ENCODE measurements around the gene TXNRD2. TPM values are rescaled to one million over a fixed set of nuclear protein-coding genes. Genes with fewer than 3 reads are reported as not detected.
A peak's percentile ranks its signal among the peaks of the same experiment; 100 is the strongest.

Gene TXNRD2
- total RNA-seq, 1 experiment from 2014 or later, result 22.9 TPM

DNA sequence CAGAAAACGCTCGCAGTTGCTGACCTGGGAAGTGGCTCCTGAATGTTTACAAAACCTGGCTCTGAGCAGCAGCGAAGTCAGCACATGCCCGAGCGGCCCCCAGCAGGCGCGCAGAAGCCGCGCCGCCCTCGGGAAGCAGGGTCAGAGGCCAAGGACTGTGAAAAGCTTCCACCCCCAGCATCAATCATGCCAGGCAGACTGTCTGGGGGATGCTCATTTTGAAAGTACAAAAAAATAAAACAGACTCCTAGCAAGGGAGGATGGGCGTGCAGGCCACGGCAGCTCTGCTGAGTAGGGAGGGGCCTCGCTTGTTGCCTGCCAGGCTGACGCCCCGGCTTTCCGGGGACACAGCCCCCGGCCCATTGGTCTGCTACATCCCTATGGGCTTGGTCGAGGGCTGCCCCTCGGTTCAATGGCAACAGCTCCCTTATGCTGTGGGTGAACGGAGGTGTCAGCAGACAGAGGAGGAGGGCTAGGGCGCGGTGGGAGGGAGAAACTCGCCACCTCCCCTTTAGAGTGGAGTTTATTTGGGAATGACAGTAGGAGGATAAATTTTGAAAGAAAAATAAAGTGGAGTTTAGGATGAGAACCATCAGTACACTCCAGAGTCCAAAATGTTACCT is 49.2 kb downstream of the TXNRD2 start:
- peak overlapping the region in 1 of 2 experiments; percentile 36; a peak in 2 of 5 replicates for H3K4me3 Mint-ChIP-seq
- H3K79me1 ChIP-seq (ENCODE audit: insufficient read depth, low read depth, low read length, poor library complexity, severe bottlenecking), result no peaks in the 10 kb centered on the region
- H3K4ac ChIP-seq (ENCODE audit: low read depth, low read length), result no peak overlapping the region
- H2BK12ac ChIP-seq (ENCODE audit: insufficient read length, low read depth, low read length), result no peak overlapping the region
- DNase-seq, result no peak
- no peaks in the 10 kb centered on the region for H3K9me3 Mint-ChIP-seq
- no peak overlapping the region for H2AK5ac ChIP-seq (ENCODE audit: insufficient read length, low read length)
- H3K4me1 ChIP-seq (ENCODE audit: insufficient read depth, low read length), result peaks cover 5% of the 10 kb centered on the region; the same call in 1 of the 2 replicates
- H3K4me1 Mint-ChIP-seq, result peaks cover 25 to 28% of the 10 kb centered on the region in 2 experiments
- no peak overlapping the region for H3K9ac ChIP-seq (ENCODE audit: extremely low read depth, insufficient read length, low read length)
- H2AFZ ChIP-seq (ENCODE audit: low read length), result no peak overlapping the region
- no peaks in the 10 kb centered on the region for H3K27me3 Mint-ChIP-seq (ENCODE audit: low read depth)
- no peak overlapping the region for H3K23ac ChIP-seq (ENCODE audit: insufficient read length, low read depth, low read length)
- no peak overlapping the region for H2BK15ac ChIP-seq (ENCODE audit: low read depth, low read length)
- no peak overlapping the region for H3K4me2 ChIP-seq (ENCODE audit: insufficient read depth, insufficient read length, low read length)
- no peak overlapping the region for H3K56ac ChIP-seq (ENCODE audit: insufficient read length, low read depth, low read length)
- H3K14ac ChIP-seq (ENCODE audit: insufficient read depth, low read length), result no peak overlapping the region; the same call in 1 of the 2 replicates
- H3K9me3 ChIP-seq (ENCODE audit: control insufficient read depth, low read depth, low read length), result no peaks in the 10 kb centered on the region
- no peak overlapping the region for H4K91ac ChIP-seq (ENCODE audit: insufficient read length, low read depth, low read length)
- no peaks in the 10 kb centered on the region for H3K79me2 ChIP-seq (ENCODE audit: insufficient read depth, low read length)
- peak overlapping the region in 1 of 3 experiments; percentile 90; a peak in 2 of 7 replicates for H3K27ac Mint-ChIP-seq
- TF ChIP-seq, protein P1, sequence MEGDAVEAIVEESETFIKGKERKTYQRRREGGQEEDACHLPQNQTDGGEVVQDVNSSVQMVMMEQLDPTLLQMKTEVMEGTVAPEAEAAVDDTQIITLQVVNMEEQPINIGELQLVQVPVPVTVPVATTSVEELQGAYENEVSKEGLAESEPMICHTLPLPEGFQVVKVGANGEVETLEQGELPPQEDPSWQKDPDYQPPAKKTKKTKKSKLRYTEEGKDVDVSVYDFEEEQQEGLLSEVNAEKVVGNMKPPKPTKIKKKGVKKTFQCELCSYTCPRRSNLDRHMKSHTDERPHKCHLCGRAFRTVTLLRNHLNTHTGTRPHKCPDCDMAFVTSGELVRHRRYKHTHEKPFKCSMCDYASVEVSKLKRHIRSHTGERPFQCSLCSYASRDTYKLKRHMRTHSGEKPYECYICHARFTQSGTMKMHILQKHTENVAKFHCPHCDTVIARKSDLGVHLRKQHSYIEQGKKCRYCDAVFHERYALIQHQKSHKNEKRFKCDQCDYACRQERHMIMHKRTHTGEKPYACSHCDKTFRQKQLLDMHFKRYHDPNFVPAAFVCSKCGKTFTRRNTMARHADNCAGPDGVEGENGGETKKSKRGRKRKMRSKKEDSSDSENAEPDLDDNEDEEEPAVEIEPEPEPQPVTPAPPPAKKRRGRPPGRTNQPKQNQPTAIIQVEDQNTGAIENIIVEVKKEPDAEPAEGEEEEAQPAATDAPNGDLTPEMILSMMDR (conservative IDR thresholded peaks at IDR 0.05), result no peak
- H3K23me2 ChIP-seq (ENCODE audit: insufficient read length, low read depth, low read length, poor library complexity, severe bottlenecking), result no peaks in the 10 kb centered on the region
- H3T11ph ChIP-seq (ENCODE audit: low read length), result no peak overlapping the region
- no peak overlapping the region for H2BK120ac ChIP-seq (ENCODE audit: low read depth, low read length, poor library complexity, severe bottlenecking)
- WGBS (ENCODE audit: extremely low coverage, insufficient read length, low lambda C conversion rate), result no CpG with 5 or more reads among the region's 24 CpGs
- no peak overlapping the region for H4K5ac ChIP-seq (ENCODE audit: insufficient read length, low read depth, low read length)
- H4K8ac ChIP-seq (replicated peaks; ENCODE audit: insufficient read length, low read depth, low read length), result no peak overlapping the region
- no peak overlapping the region for H2BK5ac ChIP-seq (ENCODE audit: insufficient read length, low read length)
- no peak overlapping the region for H3K27ac ChIP-seq (ENCODE audit: insufficient read length, low read depth, low read length)
- peak overlapping the region; percentile 8 for H3K18ac ChIP-seq (ENCODE audit: insufficient read length, low read depth, low read length)
- H3K36me3 Mint-ChIP-seq (ENCODE audit: insufficient read depth in 1 of 3, low read depth in 3 of 3), result peaks cover under 1 to 7% (median 6%) of the 10 kb centered on the region in 3 experiments; a peak in 2 of 7 replicates
- H4K20me1 ChIP-seq (ENCODE audit: control insufficient read depth, insufficient read depth, insufficient read length), result no peaks in the 10 kb centered on the region
- no peak overlapping the region for H2BK20ac ChIP-seq (ENCODE audit: low read depth, low read length, poor library complexity, severe bottlenecking)
- H3K27me3 ChIP-seq (ENCODE audit: insufficient read depth, low read length), result no peaks in the 10 kb centered on the region; the same call in 1 of the 2 replicates
